DLD1 (cell line): ENCODE results near the gene GAGE12J.
"Not testable (repeated sequence)": the region's sequence is repeated elsewhere in the genome, so short reads cannot be mapped to it uniquely, and the experiment has no call there.

Experiments
- in situ Hi-C: cut with HindIII; loops from 2 replicates; pipeline ENCODE4 v1.10.0; 2017; ENCODE audit warnings: low sequenced_read_pairs

GAGE12J gene

DNA sequence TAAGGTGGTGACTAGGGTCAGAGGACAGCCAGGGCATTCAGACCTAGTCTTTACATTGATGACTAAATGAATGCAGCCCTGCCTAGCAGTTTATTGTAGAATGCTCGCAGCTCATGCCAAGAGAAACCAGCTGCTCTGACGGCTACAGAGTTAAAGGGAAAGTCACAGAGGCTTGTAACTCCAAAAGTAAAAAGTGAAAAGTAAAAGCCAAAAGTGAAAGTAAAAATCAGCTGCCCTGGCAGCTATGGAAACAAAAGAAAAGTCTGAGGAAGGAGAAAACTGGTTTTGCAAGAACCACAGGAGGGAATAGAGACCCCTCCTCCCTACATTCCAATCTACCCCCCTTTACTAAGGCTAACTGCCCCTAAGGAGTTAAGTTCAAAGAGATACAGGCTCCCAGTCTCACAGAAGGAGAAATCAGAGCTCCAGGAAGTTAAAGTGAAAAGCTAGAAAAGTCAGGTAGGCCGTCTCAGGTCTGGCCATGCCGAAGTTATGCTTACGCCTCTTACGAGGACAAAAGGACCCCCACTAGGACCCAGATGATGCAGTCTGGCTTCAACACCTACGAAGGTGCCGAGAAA is 12.3 kb upstream of the GAGE12J start:
- in situ Hi-C loops: no loop called here

DNA sequence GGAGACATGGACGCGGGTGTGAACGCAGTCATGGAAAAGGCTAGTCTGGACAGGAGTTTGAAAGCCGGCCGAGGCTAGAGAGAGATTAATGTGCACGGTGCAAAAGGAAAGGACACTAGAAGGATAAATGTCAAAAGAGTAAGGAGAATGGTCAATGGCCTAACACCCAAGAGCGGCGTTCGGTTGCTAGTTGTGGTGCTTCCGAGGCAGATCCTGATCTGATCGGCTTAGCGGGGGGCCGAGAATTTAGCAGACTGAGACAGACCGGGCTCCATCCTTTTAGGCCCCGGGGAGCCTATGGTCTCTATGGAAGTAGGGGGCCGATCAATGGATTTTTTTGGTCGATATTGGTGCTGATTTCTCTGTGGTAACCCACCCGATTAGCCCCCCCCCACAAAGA is 11.5 kb upstream of the GAGE12J start:
- in situ Hi-C loops: no loop called here

DNA sequence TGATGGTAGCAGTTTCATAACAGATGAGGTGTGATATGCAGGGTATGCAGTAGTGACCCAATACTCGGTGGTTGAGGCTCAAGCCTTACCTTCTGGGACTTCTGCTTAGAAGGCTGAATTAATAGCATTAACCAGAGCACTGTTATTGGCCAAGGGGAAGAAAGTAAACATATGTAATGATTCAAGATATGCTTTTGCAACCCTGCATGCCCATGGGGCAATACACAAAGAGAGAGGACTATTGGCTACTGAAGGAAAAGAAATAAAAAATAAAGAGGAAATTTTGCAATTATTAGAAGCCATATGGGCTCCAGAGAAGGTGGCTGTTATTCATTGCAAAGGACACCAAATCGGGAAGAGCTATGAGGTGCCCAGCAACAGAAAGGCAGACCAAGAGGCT is 9.7 kb upstream of the GAGE12J start:
- in situ Hi-C loops: no loop called here

- in situ Hi-C loops: no loop called here
Observed at GRCh38 chrX:49316085-49316484, 5.8 kb upstream of the GAGE12J start.

- in situ Hi-C loops: not testable (repeated sequence)
Observed at GRCh38 chrX:49322266-49322665, 429 bp downstream of the GAGE12J start.

DNA sequence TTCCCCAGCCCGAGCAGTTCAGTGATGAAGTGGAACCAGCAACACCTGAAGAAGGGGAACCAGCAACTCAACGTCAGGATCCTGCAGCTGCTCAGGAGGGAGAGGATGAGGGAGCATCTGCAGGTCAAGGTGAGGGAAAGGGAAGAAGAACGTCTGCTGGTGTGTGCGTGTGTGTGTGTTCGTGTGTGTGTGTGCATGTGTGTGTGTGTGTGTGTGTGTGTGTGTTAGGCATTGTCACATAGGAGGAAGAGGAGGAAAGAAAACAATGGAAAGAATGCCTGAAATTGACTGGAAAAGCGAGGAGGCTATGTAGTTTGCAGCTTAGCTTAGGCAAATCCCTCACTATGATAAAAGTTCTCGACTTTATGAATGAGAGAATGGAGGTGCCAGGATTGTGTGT is 1.9 kb downstream of the GAGE12J start:
- in situ Hi-C loops: not testable (repeated sequence)

DNA sequence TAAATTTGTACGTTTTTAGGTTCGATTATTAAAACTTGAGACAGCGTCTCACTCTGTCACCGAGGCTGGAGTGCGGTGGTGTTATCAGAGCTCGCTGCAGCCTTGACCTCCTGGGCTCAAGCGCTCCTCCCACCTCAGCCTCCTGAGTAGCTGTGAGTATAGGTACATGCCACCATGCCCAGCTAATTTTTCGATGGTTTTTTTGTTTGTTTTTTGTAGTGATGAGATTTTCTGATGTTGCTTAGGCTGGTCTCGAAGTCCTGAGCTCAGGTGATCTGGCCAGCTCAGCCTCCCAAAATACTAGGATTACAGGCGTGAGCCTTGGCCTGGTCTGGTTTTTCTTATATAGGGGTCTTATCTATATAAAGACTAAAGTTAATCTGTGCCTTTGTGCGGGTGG is 8.6 kb downstream of the GAGE12J start:
- in situ Hi-C loops: not testable (repeated sequence)

DNA sequence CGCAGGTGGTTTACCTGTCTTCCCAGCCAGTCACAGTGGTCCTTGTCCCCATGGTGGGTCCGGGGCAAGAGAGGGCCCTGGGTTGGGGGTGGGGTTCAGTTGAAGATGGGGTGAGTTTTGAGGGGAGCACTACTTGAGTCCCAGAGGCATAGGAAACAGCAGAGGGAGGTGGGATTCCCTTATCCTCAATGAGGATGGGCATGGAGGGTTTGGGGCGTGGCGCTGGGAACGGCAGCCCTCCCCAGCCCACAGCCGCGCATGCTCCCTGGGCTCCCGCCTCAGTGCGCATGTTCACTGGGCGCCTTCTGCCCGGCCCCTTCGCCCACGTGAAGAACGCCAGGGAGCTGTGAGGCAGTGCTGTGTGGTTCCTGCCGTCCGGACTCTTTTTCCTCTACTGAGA is 9.4 kb downstream of the GAGE12J start, which contains the start of gene GAGE13:
Gene GAGE13 (plus strand): TSS at position 301 of the 400 bp plus-strand sequence. CDS start 1,156 bp downstream, outside the sequence.
- in situ Hi-C loops: not testable (repeated sequence)

DNA sequence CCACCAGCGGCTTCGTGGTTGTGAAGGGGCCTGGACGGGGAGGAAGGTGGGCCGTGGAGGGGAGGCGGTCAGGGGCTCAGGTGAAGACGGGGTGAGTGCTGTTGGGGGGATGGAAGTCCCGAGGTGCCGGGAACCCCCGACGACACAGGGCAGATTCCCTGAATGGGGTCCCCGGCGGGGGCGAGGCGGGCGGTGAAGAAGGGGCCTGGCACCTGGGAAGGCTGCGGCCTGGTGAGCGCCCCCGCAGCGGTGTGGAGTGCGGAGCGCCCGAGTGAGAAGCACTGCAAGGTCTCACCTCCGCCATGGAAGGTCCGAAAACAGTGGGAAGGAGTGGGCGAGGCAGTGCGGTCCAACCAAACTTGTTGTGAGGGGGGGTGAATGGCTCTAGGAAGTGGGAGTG is 10.0 kb downstream of the GAGE12J start:
- in situ Hi-C loops: not testable (repeated sequence)

GRCh38 chrX:49341449-49341848 is 19.6 kb downstream of the GAGE12J start:
- in situ Hi-C loops: not testable (repeated sequence)

DNA sequence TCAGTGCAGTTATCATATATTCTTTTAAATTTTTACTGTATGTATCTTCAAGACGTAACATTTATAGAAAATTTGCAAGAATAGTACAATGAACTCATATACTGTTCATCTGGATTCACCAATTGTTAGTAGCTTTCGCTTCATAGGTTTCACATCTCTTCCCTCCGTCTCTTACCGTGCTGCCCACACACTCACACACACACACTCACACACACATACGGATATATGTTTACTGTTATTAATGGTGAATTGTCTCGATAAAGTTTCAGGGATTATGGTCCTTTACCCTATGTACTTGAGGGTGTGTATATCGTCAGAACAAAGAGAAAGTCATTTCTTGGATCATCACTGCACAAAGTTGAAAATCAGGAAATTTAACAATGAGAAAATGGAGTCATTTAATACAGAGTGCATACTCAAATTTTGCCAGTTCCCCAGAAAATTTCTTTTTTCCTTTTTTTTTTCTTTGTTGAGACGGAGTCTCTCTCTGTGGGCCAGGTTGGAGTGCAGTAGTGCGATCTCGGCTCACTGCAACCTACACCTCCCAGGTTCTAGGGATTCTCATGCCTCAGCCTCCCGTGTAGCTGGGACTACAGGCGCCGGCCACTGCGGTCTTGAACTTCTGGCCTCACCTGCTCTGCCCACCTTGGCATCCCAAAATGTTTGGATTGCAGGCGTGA is 22.8 kb downstream of the GAGE12J start:
- in situ Hi-C loops: not testable (repeated sequence)

DNA sequence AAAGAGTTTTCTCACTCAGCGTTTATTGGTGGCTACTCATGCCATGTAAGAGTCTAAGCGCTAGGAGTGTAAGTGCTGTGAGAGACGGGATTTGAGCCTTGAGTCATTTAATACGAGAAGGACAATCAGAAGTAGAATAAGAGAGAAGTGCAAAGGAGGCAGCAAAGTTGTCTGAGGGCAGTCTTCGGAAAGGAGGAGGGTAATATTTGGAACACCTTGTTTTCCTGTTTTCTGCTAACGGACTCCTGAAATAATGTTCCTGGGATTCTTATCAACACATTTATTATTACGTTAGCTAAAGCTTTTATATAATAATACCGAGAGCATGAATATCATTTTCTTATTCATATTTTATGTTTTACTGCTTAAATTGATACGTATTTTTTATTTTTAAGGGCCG is 23.6 kb downstream of the GAGE12J start:
- in situ Hi-C loops: not testable (repeated sequence)

DNA sequence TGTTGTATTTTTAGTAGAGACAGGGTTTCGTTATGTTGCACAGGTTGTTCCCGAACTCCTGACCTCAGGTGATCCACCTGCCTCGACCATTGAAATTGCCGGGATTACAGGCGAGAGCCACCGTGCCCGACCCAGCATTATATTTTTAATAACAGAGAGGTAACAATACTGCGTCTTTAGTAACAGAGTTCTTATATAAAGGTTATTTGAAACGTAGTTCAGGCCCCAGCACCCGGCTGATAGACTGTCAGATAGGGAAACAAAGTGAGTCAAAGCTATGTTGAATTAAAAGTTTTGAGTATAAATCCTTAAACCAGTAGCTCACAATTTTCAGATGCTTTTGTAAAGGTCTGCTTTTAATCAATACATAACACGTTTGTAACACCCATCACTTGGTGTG is 24.3 kb downstream of the GAGE12J start:
- in situ Hi-C loops: not testable (repeated sequence)
